Choroid plexus epithelial cell (primary cell): ENCODE results near the gene BTG4.

Source experiments
- DNase-seq: peaks from one replicate; pipeline ENCODE4 v3.0.0-alpha.2; 2010; ENCODE audit warnings: low read depth
- H3K4me3 ChIP-seq: 2 replicates; pipeline ENCODE4 v1.5.1; 2011; ENCODE audit warnings: low read depth, mild to moderate bottlenecking, control low read depth, low read length, moderate library complexity
- CTCF ChIP-seq: conservative IDR thresholded peaks from 2 replicates; pipeline ENCODE4 v1.5.1; 2011; ENCODE audit warnings: low read depth, mild to moderate bottlenecking, control low read depth, inconsistent platforms, low read length, moderate library complexity

The BTG4 gene

DNA sequence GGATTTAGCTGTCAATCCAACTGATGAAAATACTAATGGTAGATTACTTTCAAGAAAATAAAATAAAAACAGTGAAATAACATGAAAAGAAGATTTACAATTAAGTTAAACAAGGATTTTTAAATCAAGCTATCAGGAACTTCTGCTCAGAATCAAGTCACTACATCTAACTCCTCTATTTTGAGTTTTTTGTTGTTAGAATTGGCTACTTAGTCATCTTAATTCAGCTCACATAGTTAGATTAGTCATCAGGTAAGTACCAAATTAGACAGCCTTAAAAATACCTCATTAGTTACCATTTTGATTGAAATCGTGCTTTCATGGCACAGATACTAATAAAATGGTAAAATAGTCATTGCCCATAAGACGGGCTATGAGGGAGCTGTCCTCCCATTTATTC lies 35.8 kb downstream of the BTG4 start:
- no peak for DNase-seq
- no peak overlapping the region for H3K4me3 ChIP-seq
- no peak for TF ChIP-seq CTCF

- no peak for DNase-seq
- no peak overlapping the region for H3K4me3 ChIP-seq
- no peak for TF ChIP-seq CTCF
Measured at GRCh38 chr11:111474432-111474831, 37.8 kb downstream of the BTG4 start.

GRCh38 chr11:111472228-111472627 lies 40.0 kb downstream of the BTG4 start:
- DNase-seq = no peak
- no peak for TF ChIP-seq CTCF
- no peak overlapping the region for H3K4me3 ChIP-seq

DNA sequence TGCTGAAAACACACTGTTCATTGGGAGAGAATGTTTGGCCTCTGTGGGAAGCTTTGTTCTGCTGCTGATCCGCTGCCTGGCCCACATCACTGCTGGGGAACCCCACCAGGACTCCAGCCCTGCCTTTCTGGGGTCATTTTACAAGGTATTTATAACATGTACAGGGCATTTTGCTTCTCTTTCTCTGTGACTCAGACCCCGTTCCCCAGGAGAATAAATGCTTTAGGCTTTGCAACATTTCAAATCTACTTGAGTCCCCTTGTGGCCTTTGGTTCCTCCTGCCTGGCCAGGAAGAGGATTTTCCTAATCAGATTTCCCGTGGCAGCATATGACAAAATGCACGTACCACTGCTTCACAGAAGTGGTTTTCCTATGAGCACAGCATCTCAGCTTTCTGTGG lies 43.0 kb downstream of the BTG4 start:
- peak; percentile 63 for DNase-seq
- TF ChIP-seq CTCF = peak; percentile 21
- no peak overlapping the region for H3K4me3 ChIP-seq

- DNase-seq = no peak
- no peak overlapping the region for H3K4me3 ChIP-seq
- TF ChIP-seq CTCF = no peak
Measured at GRCh38 chr11:111466615-111467014, 45.6 kb downstream of the BTG4 start.

DNA sequence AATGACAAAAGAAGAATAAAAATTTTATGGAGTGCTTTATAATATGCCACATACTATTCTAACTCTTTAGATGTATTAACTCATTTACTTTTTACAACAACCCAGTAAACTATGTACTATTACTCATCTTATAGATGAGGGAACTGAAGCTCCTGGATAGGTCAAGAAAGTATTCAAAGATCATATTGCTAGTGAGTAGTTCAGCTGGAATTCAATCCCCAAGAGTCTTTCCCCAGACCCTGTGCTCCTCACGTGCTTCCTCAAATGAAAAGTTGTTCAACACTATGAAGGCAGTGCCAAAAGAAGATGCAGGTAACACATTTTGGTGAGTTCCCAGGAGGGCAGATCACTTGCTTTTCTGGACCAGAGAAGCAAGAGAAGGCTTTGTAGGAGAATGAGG lies 46.8 kb downstream of the BTG4 start:
- H3K4me3 ChIP-seq = no peak overlapping the region
- no peak for TF ChIP-seq CTCF
- peak; percentile 69 for DNase-seq

GRCh38 chr11:111463276-111463675 lies 48.9 kb downstream of the BTG4 start:
- H3K4me3 ChIP-seq = no peak overlapping the region
- TF ChIP-seq CTCF = no peak
- DNase-seq = no peak
